Activated CD4-positive, alpha-beta T cell treated with anti-CD3 and anti-CD28 coated beads, Interleukin-2, amount 50 U/mL, for 24 hours (primary cell): ENCODE results near the gene CCDC14.
"Not testable (repeated sequence)": the region's sequence is repeated elsewhere in the genome, so short reads cannot be mapped to it uniquely, and the experiment has no call there.

Experiments
- DNase-seq, 2 donors: peaks; one replicate each; pipeline ENCODE4 v3.0.0-alpha.2; 2020; ENCODE audit warnings: low read depth in 1 of 2, low spot score in 1 of 2

Gene CCDC14

DNA sequence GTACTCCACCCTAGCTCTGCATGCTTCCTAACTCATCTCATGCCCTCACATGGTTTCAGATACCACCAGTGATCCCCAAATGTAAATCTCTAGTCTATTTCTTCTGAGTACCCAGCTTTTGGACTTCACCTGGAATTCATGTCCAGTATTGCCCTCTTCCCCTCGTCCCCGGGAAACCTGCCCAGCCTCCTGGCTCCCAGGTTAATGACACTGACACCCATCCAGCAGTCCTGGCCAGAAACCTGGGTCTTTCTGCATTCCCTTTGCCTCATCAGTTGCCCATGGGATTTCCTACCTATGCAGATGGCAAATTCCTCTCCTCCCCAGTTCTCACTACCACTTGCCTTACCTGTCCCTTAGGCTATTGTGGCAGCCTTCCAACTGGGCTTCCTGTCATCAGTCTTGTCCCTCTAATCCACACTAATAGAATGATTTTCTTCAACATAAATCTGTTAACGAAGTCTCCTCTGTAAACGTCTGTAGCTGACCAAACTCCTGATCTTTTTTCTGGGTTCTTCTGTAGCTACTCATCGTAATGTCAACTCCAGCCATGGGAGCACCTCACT, 61.6 kb downstream of the CCDC14 start:
- no peak for DNase-seq

DNA sequence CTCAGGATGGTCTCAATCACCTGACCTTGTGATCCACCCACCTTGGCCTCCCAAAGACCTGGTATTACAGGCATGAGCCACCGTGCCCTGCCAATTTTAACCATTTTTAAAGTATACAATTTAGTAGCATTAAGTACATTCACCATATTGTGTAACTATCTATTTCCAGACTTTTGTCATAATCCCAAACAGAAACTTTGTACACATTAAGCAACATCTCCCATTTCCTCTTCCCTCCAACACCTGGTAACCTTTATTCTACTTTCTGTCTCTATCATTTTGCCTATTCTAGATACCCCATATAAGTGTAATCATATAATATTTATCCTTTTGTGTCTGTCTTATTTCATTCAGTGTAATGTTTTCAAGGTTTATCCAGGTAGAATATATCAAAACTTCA, 68.0 kb downstream of the CCDC14 start:
- no peak for DNase-seq

DNA sequence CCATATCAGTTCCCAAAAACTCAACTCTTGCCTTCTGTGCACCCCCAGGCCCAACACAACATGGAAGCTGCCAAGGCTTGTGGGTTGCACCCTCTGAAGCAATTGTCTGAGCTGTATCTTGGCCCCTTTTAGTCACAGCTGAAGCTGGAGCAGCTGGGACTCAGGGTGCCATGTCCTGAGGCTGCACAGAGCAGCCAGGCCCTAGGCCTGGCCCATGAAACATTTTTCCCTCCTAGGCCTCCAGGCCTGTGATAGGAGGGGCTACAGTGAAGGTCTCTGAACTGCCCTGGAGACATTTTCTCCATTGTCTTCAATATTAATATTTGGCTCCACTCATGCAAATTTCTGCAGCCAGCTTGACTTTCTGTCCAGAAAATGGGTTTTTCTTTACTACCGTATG, 68.8 kb downstream of the CCDC14 start:
- no peak for DNase-seq

DNA sequence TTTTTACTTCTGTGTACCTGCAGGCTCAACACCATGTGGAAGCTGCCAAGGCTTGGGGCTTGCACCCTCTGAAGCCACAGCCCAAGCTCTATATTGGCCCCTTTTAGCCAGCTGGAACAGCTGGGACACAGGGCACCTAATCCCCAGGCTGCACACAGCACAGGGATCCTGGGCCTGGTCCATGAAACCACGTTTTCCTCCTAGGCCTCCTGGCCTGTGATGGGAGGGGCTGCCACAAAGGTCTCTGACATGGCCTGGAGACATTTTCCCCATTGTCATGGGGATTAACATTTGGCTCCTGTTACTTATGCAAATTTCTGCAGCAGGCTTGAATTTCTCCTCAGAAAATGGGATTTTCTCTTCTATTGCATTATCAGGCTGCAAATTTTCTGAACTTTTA, 70.0 kb downstream of the CCDC14 start:
- not testable (repeated sequence) for DNase-seq

DNA sequence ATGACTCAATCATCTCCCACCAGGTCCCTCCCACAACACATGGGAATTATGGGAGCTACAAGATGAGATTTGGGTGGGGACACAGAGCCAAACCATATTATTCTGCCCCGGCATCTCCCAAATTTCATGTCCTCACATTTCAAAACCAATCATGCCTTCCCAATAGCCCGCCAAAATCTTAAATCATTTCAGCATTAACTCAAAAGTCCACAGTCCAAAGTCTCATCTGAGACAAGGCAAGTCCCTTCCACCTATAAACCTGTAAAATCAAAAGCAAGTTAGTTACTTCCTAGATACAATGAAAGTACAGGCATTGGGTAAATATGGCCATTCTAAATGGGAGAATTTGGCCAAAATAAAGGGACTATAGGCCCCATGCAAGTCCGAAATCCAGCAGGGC, 70.9 kb downstream of the CCDC14 start:
- not testable (repeated sequence) for DNase-seq

DNA sequence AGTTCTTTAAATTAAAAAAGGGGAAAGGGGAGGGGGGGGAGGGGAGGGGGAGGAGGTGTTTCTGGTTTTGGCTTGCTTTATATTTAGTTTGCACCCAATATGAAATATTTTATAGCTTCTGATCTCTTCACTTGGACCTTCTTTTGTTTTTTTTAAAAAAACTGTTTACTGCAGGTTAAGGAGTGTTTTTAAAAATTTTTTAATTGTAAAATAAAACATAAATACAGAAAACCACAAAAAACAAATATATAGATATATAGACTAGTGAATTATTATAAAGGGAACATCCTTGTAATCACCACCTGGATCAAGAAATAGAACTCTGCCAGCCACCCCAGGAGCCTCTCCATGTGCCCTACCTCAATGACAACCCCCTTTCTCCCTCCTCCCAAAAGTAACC, 76.0 kb downstream of the CCDC14 start:
- DNase-seq, result no peak

DNA sequence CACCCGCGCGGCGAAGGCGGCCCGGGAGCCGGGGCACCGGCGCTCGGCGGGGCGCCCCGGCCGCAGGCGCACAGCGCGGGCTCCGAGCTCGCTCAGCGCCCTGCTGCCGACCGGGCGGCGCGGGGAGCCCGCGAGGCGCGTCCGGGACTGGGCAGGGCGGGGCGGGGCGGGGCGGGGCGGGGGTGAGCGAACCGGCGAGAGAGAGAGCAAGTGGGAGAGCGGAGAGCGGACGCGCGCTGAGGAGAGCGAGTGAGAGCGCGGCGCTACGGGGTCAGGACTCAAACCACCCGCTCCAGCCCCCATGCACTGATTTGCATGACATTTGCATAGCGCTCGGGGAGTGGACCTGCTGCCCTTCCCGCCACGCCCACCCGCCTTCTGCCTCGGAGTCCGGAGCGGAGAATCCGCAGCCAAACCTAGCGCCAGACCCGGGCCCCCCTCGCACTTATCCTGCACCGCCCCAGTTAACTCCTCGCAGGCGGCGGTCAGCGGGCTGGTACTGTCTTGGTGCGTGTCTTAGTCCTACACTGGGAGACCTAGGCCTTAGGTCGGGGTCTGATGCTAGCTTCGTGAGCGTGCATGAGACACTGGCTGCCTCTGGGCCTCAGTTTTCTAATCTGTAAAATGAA, 76.7 kb downstream of the CCDC14 start, which contains the start of gene MYLK:
Gene MYLK (minus strand): TSS at position 130 of the 629 bp plus-strand sequence. CDS start 90,491 bp downstream, outside the sequence.
- no peak for DNase-seq

DNA sequence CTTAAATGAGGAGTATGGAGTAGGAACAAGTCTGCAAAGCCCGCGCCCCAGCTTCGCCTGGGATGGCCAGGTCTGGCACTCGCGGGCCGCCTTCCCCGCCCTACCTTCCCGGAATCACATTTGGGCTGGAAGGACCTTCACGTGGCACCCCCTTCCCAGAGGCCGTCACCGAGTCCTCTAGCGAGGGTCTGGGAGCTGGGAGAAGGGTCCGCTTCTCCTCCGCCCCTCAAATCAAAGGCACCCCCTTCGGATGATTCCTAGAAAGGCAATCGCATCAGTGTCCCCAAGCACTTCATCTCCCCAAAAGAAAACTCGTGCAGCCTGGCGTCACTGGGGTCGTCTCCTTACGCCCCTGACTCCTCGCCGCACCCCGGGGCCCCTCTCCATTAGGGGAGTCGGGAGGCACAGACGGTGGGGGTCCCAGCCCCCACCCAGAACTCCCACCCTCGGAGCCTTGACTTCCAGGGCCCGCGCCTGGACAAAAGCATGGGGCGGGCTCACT, 77.3 kb downstream of the CCDC14 start:
- no peak for DNase-seq

DNA sequence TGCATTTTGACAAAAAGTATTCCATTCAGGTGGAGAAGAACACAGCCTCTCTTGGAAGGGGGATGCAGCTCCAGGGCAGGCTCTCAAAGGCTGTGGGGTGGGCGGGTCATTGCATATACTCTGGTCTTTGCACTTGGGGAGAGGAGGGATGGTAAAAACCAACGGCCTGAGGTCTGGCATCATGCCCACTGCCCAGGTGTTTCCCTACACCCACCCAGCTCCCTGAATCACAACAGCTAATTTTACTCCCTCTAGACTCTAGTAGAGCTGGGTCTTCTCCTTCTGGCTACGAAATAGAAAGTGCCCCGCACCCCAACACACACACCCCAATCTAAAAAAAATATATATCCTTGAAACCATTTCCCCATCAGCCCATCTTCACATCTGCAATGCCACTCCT, 77.9 kb downstream of the CCDC14 start:
- no peak for DNase-seq

DNA sequence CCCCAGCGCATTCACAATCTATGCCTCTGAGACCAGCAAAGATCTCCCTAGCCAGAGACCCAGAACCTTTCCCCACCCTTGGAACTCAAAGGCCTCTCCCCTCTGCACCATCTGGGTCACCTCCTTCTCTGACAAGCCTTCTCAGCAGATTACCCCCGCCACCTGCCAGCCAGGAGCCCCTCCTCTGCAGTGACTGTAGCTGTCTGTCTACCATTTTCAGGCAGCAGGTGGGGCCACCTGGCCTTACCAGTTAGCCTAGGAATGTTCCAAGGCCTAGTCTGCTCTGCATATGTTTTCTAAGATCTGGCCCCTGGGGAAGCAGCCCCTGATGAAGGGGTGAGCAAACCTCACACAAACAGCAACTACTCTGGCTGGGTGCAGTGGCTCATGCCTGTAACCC, 79.3 kb downstream of the CCDC14 start:
- no peak for DNase-seq

DNA sequence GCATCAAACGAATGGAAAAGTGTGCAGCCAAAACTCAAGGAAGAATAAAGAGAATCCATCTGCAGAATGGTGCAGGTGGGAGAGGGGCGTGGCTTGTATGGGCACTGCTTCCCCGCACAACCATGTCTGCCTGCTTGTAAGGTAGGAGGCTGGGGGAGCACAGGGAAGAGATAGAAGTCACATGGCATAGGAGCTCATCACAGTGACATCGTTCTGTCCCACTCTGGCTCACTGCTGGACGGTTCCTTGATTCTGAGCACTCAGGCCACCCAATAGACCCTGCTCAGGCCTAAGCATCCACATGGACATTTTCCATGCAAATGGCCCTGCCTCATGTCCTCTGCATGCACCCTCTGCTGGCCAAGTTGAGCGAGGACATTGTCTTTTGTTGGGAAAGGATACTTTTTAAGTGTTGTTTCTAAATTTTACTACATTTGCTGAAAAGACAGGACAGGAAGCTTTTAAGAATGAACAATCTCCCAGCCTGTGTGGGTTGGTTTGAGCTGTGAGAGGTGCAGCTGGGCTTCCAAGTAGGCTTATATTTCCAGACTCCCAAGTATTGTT, 79.9 kb downstream of the CCDC14 start:
- no peak for DNase-seq

DNA sequence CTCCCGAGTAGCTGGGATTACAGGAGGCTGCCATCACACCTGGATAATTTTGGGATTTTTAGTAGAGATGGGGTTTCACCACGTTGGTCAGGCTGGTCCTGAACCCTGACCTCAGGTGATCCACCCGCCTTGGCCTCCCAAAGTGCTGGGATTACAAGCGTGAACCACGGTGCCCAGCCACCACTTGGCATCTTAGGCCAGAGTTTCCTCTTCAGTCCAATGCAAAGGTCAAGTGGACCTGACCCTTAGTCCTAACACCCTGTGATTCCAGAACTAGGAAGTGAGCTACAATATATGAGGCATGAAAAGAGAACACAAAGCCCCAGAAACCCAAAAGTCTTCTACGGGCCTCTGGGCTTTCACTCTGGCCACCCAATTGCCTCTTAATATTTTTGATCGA, 82.2 kb downstream of the CCDC14 start:
- DNase-seq, result no peak

DNA sequence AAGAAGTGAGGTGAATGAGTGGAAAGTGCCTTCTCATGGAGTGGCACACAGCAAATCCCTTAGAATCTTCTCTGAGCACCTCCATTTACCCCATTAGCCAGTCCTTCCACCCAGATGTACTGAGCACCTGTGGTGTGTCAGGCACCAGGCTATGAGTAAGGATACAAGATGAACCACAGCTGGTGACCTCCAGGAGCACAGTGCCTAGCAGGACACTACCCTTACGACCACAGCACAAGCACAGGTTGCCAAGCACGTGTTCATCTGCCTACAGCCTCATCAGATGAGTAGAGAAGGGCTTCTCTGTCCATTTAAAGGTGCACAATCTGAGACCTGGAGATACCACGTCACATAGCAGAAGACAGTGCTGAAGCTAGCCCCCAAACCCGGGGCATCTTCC, 83.1 kb downstream of the CCDC14 start:
- no peak for DNase-seq

DNA sequence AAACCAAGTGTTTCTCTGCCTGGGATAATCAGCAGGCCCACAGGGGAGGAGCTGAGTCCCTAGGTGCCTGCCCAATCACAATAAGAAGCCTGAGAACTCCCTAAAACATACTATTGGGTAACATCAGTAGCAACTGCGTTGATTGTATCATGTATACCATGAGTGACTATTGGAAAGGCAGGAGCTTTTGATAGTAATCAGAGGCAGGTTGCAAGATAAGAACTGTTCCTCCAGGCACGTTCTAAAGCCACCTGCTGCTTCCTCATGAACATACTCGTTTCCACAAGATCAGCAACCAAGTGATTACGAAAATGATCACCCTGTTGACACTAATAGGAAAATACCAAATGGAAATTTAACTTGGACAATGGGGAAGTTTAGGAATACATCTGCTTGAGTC, 83.6 kb downstream of the CCDC14 start:
- no peak for DNase-seq

DNA sequence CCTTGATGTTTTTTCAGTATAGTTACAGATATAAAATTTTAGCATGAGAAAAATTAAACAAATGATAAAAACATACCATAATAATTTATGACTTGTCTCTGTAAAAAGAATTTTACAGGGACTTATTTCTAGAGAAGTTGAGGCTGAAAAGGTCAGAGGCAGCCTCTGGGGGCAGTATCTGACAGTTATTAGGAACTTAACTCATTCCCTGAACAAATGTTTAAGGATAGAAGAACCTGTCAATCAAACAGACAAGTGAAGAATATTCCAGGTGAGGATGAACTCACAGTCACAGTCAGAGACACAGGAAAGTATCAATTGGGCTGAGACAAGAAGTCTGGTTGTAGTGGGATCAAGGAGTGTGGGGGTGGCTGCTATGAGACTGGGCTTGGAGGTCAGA, 84.2 kb downstream of the CCDC14 start:
- DNase-seq, result no peak

DNA sequence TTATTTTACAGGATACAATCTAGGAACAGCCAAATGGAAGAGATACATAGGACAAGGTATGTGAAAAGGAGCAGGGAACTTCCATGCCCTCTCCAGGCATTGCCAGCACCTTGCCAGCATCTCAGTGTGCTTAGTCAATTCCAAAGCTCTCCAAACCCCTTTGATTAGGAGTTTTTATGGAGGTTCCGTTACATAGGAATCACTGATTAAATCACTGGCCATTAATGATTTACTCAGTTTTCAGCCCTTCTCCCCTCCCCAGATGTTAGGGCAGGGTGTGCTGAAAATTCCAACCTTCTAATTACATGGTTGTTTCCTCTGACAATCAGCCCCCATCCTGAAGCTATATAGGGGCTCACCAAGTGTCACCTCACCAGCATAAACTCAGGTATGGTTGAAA, 88.4 kb downstream of the CCDC14 start:
- no peak for DNase-seq

DNA sequence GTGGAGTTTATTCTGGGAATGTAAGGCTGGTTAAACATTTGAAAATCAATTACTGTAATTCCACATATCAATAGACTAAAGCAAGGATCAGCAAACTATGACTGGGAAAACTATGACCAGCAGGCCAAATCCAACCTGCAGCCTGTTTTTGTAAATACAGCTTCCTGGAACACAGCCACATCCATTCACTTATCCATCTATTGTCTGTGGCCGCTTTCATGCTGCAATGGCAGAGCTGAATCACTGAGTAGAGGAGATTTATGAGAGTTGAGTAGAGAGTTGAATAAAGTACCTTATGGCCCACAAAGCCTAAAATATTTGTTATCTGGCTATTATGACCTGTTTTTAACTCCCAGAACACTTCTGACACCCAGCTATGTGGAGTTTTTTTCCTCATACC, 89.1 kb downstream of the CCDC14 start:
- DNase-seq, result no peak

DNA sequence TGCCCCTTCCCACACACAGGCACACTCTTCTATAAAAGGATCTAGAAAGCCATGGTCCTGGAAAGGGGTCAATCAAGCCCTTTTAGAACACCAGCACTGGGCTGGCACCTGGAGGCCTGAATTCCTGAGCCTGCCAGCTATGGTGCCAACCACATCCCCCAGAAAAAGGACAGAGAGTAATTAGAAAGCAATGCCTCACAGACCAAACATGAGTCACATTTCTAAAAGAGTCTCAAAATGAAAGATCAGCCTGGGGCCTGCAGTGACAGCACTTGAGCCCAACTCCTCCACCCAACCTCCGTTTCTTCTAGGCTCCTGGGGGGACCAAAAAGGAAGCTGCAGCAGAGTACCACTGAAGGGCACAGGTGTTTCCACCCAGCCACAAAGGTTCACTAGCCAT, 91.0 kb downstream of the CCDC14 start:
- DNase-seq, result no peak

DNA sequence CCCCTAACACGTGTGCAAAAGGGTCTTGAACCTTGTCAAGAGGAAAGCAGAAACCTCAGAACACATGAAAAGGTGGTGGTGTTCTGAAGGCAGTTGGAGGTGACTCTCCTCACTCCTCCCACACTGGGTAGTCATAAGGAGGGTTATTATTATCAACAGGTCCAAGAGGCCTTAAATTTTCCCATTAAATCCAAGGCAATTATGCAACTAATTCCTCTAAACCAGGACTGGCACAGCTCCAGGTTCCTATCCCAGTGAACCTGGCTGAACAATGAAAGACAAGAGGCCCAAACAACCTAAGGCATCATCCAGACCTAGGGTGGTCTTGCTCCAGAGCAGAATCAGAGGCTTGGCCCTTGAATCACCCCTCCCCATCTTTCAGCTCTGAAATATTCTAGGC, 91.9 kb downstream of the CCDC14 start:
- DNase-seq, result no peak

DNA sequence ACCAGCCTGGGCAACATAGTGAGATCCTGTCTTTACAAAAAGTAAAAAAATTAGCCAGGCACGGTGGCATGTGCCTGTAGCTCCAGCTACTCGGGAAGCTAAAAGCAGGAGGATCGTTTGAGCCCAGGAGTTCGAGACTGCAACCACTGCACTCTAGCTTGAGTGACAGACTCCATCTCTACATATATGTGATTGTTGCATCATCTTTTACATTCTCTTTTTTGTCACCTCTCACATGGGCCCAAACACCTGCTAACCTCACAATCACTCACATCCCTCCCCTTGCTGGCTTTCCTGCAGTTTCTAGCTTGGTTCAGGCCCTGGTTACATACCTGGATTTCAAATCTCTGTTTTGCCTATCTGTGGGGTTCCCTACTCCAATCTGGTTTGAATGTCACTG, 96.3 kb downstream of the CCDC14 start:
- DNase-seq, result no peak
